Measurements from ENCODE around the gene BAIAP2L1.
"Not testable (repeated sequence)": the region's sequence is repeated elsewhere in the genome, so short reads cannot be mapped to it uniquely, and the experiment has no call there.

Gene BAIAP2L1

GRCh38 chr7:98413655-98414054 lies 12.8 kb upstream of the BAIAP2L1 start:
- not testable (repeated sequence) for H3K36me3 Mint-ChIP-seq, H3K4me1 Mint-ChIP-seq, ATAC-seq, H3K27ac Mint-ChIP-seq, H3K9me3 Mint-ChIP-seq, H3K4me3 Mint-ChIP-seq
- H3K27me3 Mint-ChIP-seq: peaks cover 57% of the 10 kb centered on the region

GRCh38 chr7:98409843-98410242 lies 9.0 kb upstream of the BAIAP2L1 start:
- Mint-ChIP-seq H3K4me3 (no peak overlapping the region), H3K27me3 (peaks cover 54% of the 10 kb centered on the region), H3K27ac (no peak overlapping the region), H3K36me3 (no peaks in the 10 kb centered on the region), H3K4me1 (no peaks in the 10 kb centered on the region), H3K9me3 (no peaks in the 10 kb centered on the region)
- no peak for ATAC-seq

- ATAC-seq, H3K4me1 Mint-ChIP-seq: not testable (repeated sequence)
These were observed 7.3 kb upstream of the BAIAP2L1 start for GRCh38 chr7:98408146-98408545.

GRCh38 chr7:98406827-98407226 lies 5.9 kb upstream of the BAIAP2L1 start:
- no peaks in the 10 kb centered on the region for H3K9me3 Mint-ChIP-seq
- no peak overlapping the region for H3K27ac Mint-ChIP-seq
- H3K4me1 Mint-ChIP-seq: peaks cover 5% of the 10 kb centered on the region
- no peak overlapping the region for H3K4me3 Mint-ChIP-seq
- no peaks in the 10 kb centered on the region for H3K36me3 Mint-ChIP-seq
- peaks cover 65% of the 10 kb centered on the region for H3K27me3 Mint-ChIP-seq
- ATAC-seq: no peak

More at GRCh38 chr7:98408146-98408545, 7.3 kb upstream of the BAIAP2L1 start:
- H3K27ac Mint-ChIP-seq, H3K9me3 Mint-ChIP-seq, H3K36me3 Mint-ChIP-seq, H3K4me3 Mint-ChIP-seq: not testable (repeated sequence)
- H3K27me3 Mint-ChIP-seq: peaks cover 52% of the 10 kb centered on the region

- H3K27me3 Mint-ChIP-seq: peaks cover 58% of the 10 kb centered on the region
- no peak overlapping the region for H3K27ac Mint-ChIP-seq
- no peaks in the 10 kb centered on the region for H3K36me3 Mint-ChIP-seq
- no peaks in the 10 kb centered on the region for H3K9me3 Mint-ChIP-seq
- H3K4me1 Mint-ChIP-seq: peaks cover 12% of the 10 kb centered on the region
- ATAC-seq: no peak
- no peak overlapping the region for H3K4me3 Mint-ChIP-seq
These were observed 4.0 kb upstream of the BAIAP2L1 start for GRCh38 chr7:98404840-98405239.

GRCh38 chr7:98399890-98400541 lies 874 bp downstream of the BAIAP2L1 start:
- H3K36me3 Mint-ChIP-seq: no peaks in the 10 kb centered on the region
- H3K4me3 Mint-ChIP-seq: peak overlapping the region; percentile 51
- no peak overlapping the region for H3K27ac Mint-ChIP-seq
- ATAC-seq: peak; percentile 18
- H3K27me3 Mint-ChIP-seq: peaks cover 75% of the 10 kb centered on the region
- H3K4me1 Mint-ChIP-seq: peaks cover 21% of the 10 kb centered on the region
- no peaks in the 10 kb centered on the region for H3K9me3 Mint-ChIP-seq

GRCh38 chr7:98399462-98399861 lies 1.4 kb downstream of the BAIAP2L1 start:
- Mint-ChIP-seq H3K4me1 (peaks cover 21% of the 10 kb centered on the region), H3K9me3 (no peaks in the 10 kb centered on the region), H3K36me3 (no peaks in the 10 kb centered on the region), H3K27ac (no peak overlapping the region), H3K4me3 (peak overlapping the region; percentile 51), H3K27me3 (peaks cover 78% of the 10 kb centered on the region)
- ATAC-seq: no peak

GRCh38 chr7:98398567-98399372 lies 2.1 kb downstream of the BAIAP2L1 start:
- Mint-ChIP-seq H3K27me3 (peaks cover 73% of the 10 kb centered on the region), H3K36me3 (no peaks in the 10 kb centered on the region), H3K27ac (no peak overlapping the region), H3K4me1 (peaks cover 19% of the 10 kb centered on the region), H3K4me3 (no peak overlapping the region), H3K9me3 (no peaks in the 10 kb centered on the region)
- no peak for ATAC-seq

- Mint-ChIP-seq H3K27me3 (peaks cover 53% of the 10 kb centered on the region), H3K9me3 (no peaks in the 10 kb centered on the region), H3K4me1 (peaks cover 16% of the 10 kb centered on the region), H3K4me3 (no peak overlapping the region), H3K36me3 (no peaks in the 10 kb centered on the region), H3K27ac (no peak overlapping the region)
- ATAC-seq: no peak
These were observed 4.1 kb downstream of the BAIAP2L1 start for GRCh38 chr7:98396768-98397167.

GRCh38 chr7:98395951-98396350 lies 4.9 kb downstream of the BAIAP2L1 start:
- Mint-ChIP-seq H3K36me3 (no peaks in the 10 kb centered on the region), H3K27me3 (peaks cover 48% of the 10 kb centered on the region), H3K4me1 (peaks cover 16% of the 10 kb centered on the region), H3K9me3 (no peaks in the 10 kb centered on the region), H3K4me3 (no peak overlapping the region), H3K27ac (no peak overlapping the region)
- no peak for ATAC-seq

- Mint-ChIP-seq H3K9me3 (no peaks in the 10 kb centered on the region), H3K27ac (no peak overlapping the region), H3K27me3 (peaks cover 48% of the 10 kb centered on the region), H3K4me3 (no peak overlapping the region), H3K4me1 (peaks cover 15% of the 10 kb centered on the region), H3K36me3 (no peaks in the 10 kb centered on the region)
- ATAC-seq: no peak
These were observed 5.4 kb downstream of the BAIAP2L1 start for GRCh38 chr7:98395481-98395880.

- H3K36me3 Mint-ChIP-seq: no peaks in the 10 kb centered on the region
- peaks cover 38% of the 10 kb centered on the region for H3K27me3 Mint-ChIP-seq
- H3K4me1 Mint-ChIP-seq: peaks cover 5% of the 10 kb centered on the region
- no peak overlapping the region for H3K4me3 Mint-ChIP-seq
- H3K9me3 Mint-ChIP-seq: no peaks in the 10 kb centered on the region
- no peak for ATAC-seq
- no peak overlapping the region for H3K27ac Mint-ChIP-seq
These were observed 6.5 kb downstream of the BAIAP2L1 start for GRCh38 chr7:98394377-98394836.

- no peaks in the 10 kb centered on the region for H3K4me1 Mint-ChIP-seq
- no peak for ATAC-seq
- H3K27ac Mint-ChIP-seq: no peak overlapping the region
- H3K9me3 Mint-ChIP-seq: no peaks in the 10 kb centered on the region
- H3K4me3 Mint-ChIP-seq: no peak overlapping the region
- no peaks in the 10 kb centered on the region for H3K36me3 Mint-ChIP-seq
- no peaks in the 10 kb centered on the region for H3K27me3 Mint-ChIP-seq
These were observed 13.2 kb downstream of the BAIAP2L1 start for GRCh38 chr7:98387544-98388226.

GRCh38 chr7:98387131-98387530 lies 13.8 kb downstream of the BAIAP2L1 start:
- H3K27me3 Mint-ChIP-seq: no peaks in the 10 kb centered on the region
- no peak overlapping the region for H3K27ac Mint-ChIP-seq
- no peaks in the 10 kb centered on the region for H3K9me3 Mint-ChIP-seq
- no peaks in the 10 kb centered on the region for H3K4me1 Mint-ChIP-seq
- no peaks in the 10 kb centered on the region for H3K36me3 Mint-ChIP-seq
- no peak overlapping the region for H3K4me3 Mint-ChIP-seq
- no peak for ATAC-seq

GRCh38 chr7:98385532-98385931 lies 15.4 kb downstream of the BAIAP2L1 start:
- ATAC-seq, H3K27me3 Mint-ChIP-seq, H3K27ac Mint-ChIP-seq, H3K4me3 Mint-ChIP-seq, H3K36me3 Mint-ChIP-seq, H3K9me3 Mint-ChIP-seq, H3K4me1 Mint-ChIP-seq: not testable (repeated sequence)
